ENCODE results near the gene TNFSF8. TPM values are rescaled to one million over a fixed set of nuclear protein-coding genes. Genes with fewer than 3 reads are reported as not detected.

Gene TNFSF8
- total and polyA plus RNA-seq, 2 of the 8 experiments (the other 6 are each of a cell fraction or from before 2014, with no cell fraction given): not detected

GRCh38 chr9:114902786-114903524, 27.4 kb downstream of the TNFSF8 start:
- no peak overlapping the region for H2BK20ac ChIP-seq (ENCODE audit: low read length)
- no peak overlapping the region for H3K4me3 ChIP-seq (ENCODE audit: extremely low read depth in 1 of 4, insufficient read depth in 2 of 4, low read depth in 3 of 4, low read length in 4 of 4)
- no peak overlapping the region for H2BK15ac ChIP-seq (ENCODE audit: low read length)
- no peak overlapping the region for H3K23ac ChIP-seq (ENCODE audit: insufficient read length)
- no peak overlapping the region for H3K56ac ChIP-seq (replicated peaks; ENCODE audit: insufficient read length, low read depth, low read length)
- no peak overlapping the region for H2BK12ac ChIP-seq (ENCODE audit: low read depth, low read length)
- no peak overlapping the region for H4K91ac ChIP-seq (replicated peaks; ENCODE audit: insufficient read length, low read length)
- no peak overlapping the region for H2AK5ac ChIP-seq (ENCODE audit: low read depth, low read length)
- no peaks in the 10 kb centered on the region for H3K4me1 ChIP-seq (replicated peaks in 1 of 4; ENCODE audit: control insufficient read depth in 3 of 4, insufficient read depth in 4 of 4, low read length in 3 of 4)
- DNase-seq (ENCODE audit: low read depth in 1 of 2, low spot score in 2 of 2) (no peak), FAIRE-seq (no peak)
- H2AFZ ChIP-seq (ENCODE audit: low read length): no peak overlapping the region
- ChIA-PET CTCF (ENCODE audit: partially characterized antibody) (interaction anchor here (0.6 to 16.1 kb wide), 4 partner anchors 11 to 164 kb away, joined by 4 to 269 read pairs (median 126); no protein-coding TSS in a partner anchor), POLR2A (ENCODE audit: partially characterized antibody) (no interaction called here)
- H3K9me3 ChIP-seq (ENCODE audit: insufficient read depth in 2 of 2, low read depth in 1 of 2, low read length in 1 of 2): no peaks in the 10 kb centered on the region
- H4K8ac ChIP-seq (ENCODE audit: extremely low read depth, insufficient read depth, low read length): no peak overlapping the region
- H3K23me2 ChIP-seq (ENCODE audit: low read depth, low read length): no peaks in the 10 kb centered on the region; the same call in 1 of the 2 replicates
- no peak overlapping the region for H3K18ac ChIP-seq (ENCODE audit: extremely low read depth, low read length)
- H4K5ac ChIP-seq (ENCODE audit: insufficient read length, low read depth, low read length): no peak overlapping the region
- H3K9ac ChIP-seq (replicated peaks in 1 of 4; ENCODE audit: extremely low read depth in 1 of 4, low read depth in 3 of 4, low read length in 3 of 4): no peak overlapping the region
- WGBS, 2 experiments (ENCODE audit: extremely low coverage in 1 of 2, insufficient coverage in 1 of 2, insufficient read length in 1 of 2, insufficient replicate concordance in 2 of 2, low coverage in 1 of 2, low lambda C conversion rate in 2 of 2, missing lambda C conversion rate in 1 of 2): 90% methylated on average over 4 of the region's 4 CpGs; no CpG with 5 or more reads in 1 of the 2 experiments
- H3K27me3 ChIP-seq (replicated peaks in 1 of 4; ENCODE audit: control insufficient read depth in 3 of 4, extremely low read depth in 1 of 4, insufficient read depth in 3 of 4, low read length in 3 of 4): no peaks in the 10 kb centered on the region; a peak in 1 of 7 replicates
- no peaks in the 10 kb centered on the region for H4K20me1 ChIP-seq (replicated peaks in 1 of 2; ENCODE audit: control insufficient read depth in 1 of 2, insufficient read depth in 2 of 2, low read length in 2 of 2)
- H3K27ac ChIP-seq (ENCODE audit: low read depth, low read length): no peak overlapping the region
- no peak overlapping the region for H2BK5ac ChIP-seq (ENCODE audit: low read depth, low read length)
- H2BK120ac ChIP-seq (replicated peaks; ENCODE audit: low read depth, low read length): no peak overlapping the region
- no peaks in the 10 kb centered on the region for H3K79me1 ChIP-seq (ENCODE audit: low read depth, low read length)
- H3K4ac ChIP-seq (replicated peaks; ENCODE audit: insufficient read length, low read depth, low read length): no peak overlapping the region
- no peaks in the 10 kb centered on the region for H3K79me2 ChIP-seq (ENCODE audit: control insufficient read depth in 1 of 2, insufficient read depth in 2 of 2, low read length in 2 of 2)
- no peak overlapping the region for H3K4me2 ChIP-seq (ENCODE audit: insufficient read depth in 1 of 2, low read depth in 2 of 2, low read length in 2 of 2)
- no peak overlapping the region for H3K14ac ChIP-seq (ENCODE audit: insufficient read length)
- no peaks in the 10 kb centered on the region for H3K36me3 ChIP-seq (ENCODE audit: control insufficient read depth in 2 of 4, insufficient read depth in 4 of 4, low read length in 3 of 4)
- no peak for TF ChIP-seq KDM5A (IDR thresholded peaks at IDR 0.05; ENCODE audit: low read length)
- TF ChIP-seq USF2 (IDR thresholded peaks at IDR 0.05; ENCODE audit: low read length): no peak
- no peak for TF ChIP-seq POLR2AphosphoS5 (IDR thresholded peaks at IDR 0.05; ENCODE audit: low read depth, low read length)
- TF ChIP-seq BRCA1 (IDR thresholded peaks at IDR 0.05; ENCODE audit: low read depth, low read length): no peak
- no peak for TF ChIP-seq SRF (IDR thresholded peaks at IDR 0.05; ENCODE audit: low read depth, low read length)
- TF ChIP-seq NANOG (IDR thresholded peaks at IDR 0.05; ENCODE audit: insufficient read depth, low read depth, low read length, poor library complexity, severe bottlenecking): no peak
- no peak for TF ChIP-seq TBP (IDR thresholded peaks at IDR 0.05; ENCODE audit: low read depth, low read length)
- TF ChIP-seq RBBP5 (IDR thresholded peaks at IDR 0.05; ENCODE audit: borderline replicate concordance, low read depth, low read length): no peak
- no peak for TF ChIP-seq ZNF274 (IDR thresholded peaks at IDR 0.05; ENCODE audit: borderline replicate concordance, extremely low read depth, low read length)
- TF ChIP-seq POLR2A (IDR thresholded peaks at IDR 0.05; ENCODE audit: control extremely low read depth in 1 of 2, low read depth in 2 of 2, low read length in 2 of 2): no peak
- TF ChIP-seq RFX5 (IDR thresholded peaks at IDR 0.05; ENCODE audit: borderline replicate concordance, low read depth, low read length): no peak

Measured in H1 (cell line).